K562 (cell line): ENCODE measurements around the gene ITSN2.

Experiments used
- E2F4 ChIP-seq: sonication (generic); formaldehyde crosslinking; IDR thresholded peaks from 2 replicates; pipeline ENCODE4 v1.8.0; 2022; ENCODE audit warnings: mild to moderate bottlenecking, low read depth, missing genetic modification reagents
- PTTG1 ChIP-seq: fragments of 450-650 bp; IDR thresholded peaks from 2 replicates; pipeline ENCODE4 v1.6.1; 2016; ENCODE audit warnings: low read depth, mild to moderate bottlenecking, missing genetic modification characterization, missing compliant biosample characterization
- ZNF384 ChIP-seq: IDR thresholded peaks from 2 replicates; pipeline ENCODE4 v1.6.1; 2012; ENCODE audit warnings: low read depth, low read length, improper control_type of control experiment

GRCh38 chr2:24354957-24355356 lies 5.4 kb downstream of the ITSN2 start:
- TF ChIP-seq PTTG1 (no peak), E2F4 (no peak), ZNF384 (no peak)
